MCF 10A (cell line): ENCODE measurements around the gene SLC16A1. TPM values are rescaled to one million over a fixed set of nuclear protein-coding genes. Genes with fewer than 3 reads are reported as not detected.

Experiments
- BruUV-seq: library from RNA; stranded (reverse); fragments of 400-500 nt; replicated peaks from 2 replicates; lab custom pipeline; 2021; lab: Mats Ljungman, UMichigan
- CTCF ChIA-PET: fragments of 300-600 bp; sonication (Branson Sonifier 250); formaldehyde crosslinking; extraction: SDS; loops from one replicate; lab custom pipeline; 2021; ENCODE audit warnings: antibody characterized with exemption, inconsistent platforms; lab: Yijun Ruan, JAX
- POLR2A ChIA-PET: fragments of 300-600, 350-650 bp; sonication (Branson Sonifier 250); formaldehyde crosslinking; extraction: SDS; loops from one replicate; lab custom pipeline; 2020; ENCODE audit warnings: antibody characterized with exemption, inconsistent platforms; lab: Yijun Ruan, JAX
- DNase-seq: peaks from one replicate; pipeline ENCODE4 v3.0.0-alpha.2; 2018; ENCODE audit not compliant: unreplicated experiment
- H3K27ac Mint-ChIP-seq: one replicate; pipeline ENCODE4 v1.8.0; 2022; ENCODE audit warnings: mild to moderate bottlenecking, low read depth, mixed read lengths; ENCODE audit not compliant: unreplicated experiment
- H3K27me3 Mint-ChIP-seq: one replicate; pipeline ENCODE4 v1.8.0; 2022; ENCODE audit warnings: mixed read lengths; ENCODE audit not compliant: insufficient read depth, unreplicated experiment
- H3K36me3 Mint-ChIP-seq: one replicate; pipeline ENCODE4 v1.8.0; 2022; ENCODE audit warnings: mild to moderate bottlenecking, moderate library complexity, mixed read lengths; ENCODE audit not compliant: insufficient read depth, unreplicated experiment
- H3K4me1 Mint-ChIP-seq: one replicate; pipeline ENCODE4 v1.8.0; 2022; ENCODE audit warnings: mixed read lengths; ENCODE audit not compliant: insufficient read depth, unreplicated experiment
- H3K4me3 Mint-ChIP-seq: one replicate; pipeline ENCODE4 v1.8.0; 2022; ENCODE audit warnings: mild to moderate bottlenecking, moderate library complexity, mixed read lengths; ENCODE audit not compliant: unreplicated experiment
- H3K9me3 Mint-ChIP-seq: one replicate; pipeline ENCODE4 v1.8.0; 2022; ENCODE audit warnings: mixed read lengths; ENCODE audit not compliant: unreplicated experiment
- CTCF ChIP-seq: fragments of 200-600 bp; IDR thresholded peaks from one replicate; pipeline ENCODE4 v1.8.0; 2022; ENCODE audit warnings: antibody characterized with exemption, mild to moderate bottlenecking; ENCODE audit not compliant: unreplicated experiment
- intact Hi-C: fragments of 100-400 bp; cut with micrococcal nuclease; formaldehyde crosslinking; loops from 2 replicates; pipeline ENCODE4 v1.14.1; 2022
- total RNA-seq: library from RNA; stranded (reverse); gene quantifications from 2 replicates; pipeline ENCODE4 v1.2.3, GENCODE V29; 2022

Gene SLC16A1
- total RNA-seq, 1 experiment from 2014 or later: 142 TPM

- BruUV-seq: no TSS peak
- POLR2A ChIA-PET: no interaction called here
- Mint-ChIP-seq H3K9me3 (no peaks in the 10 kb centered on the region), H3K27me3 (no peaks in the 10 kb centered on the region), H3K27ac (no peak overlapping the region), H3K4me1 (peaks cover 42% of the 10 kb centered on the region), H3K4me3 (no peak overlapping the region), H3K36me3 (no peaks in the 10 kb centered on the region)
- CTCF ChIA-PET: interaction anchor here (1.2 to 1.3 kb wide), 2 partner anchors 153 to 203 kb away, joined by 3 read pairs; partner anchors contain the start of gene LRIG2
- intact Hi-C loops: no loop called here
- no peak for TF ChIP-seq CTCF
- no peak for DNase-seq
Observed at GRCh38 chr1:112869895-112870294, 86.1 kb downstream of the SLC16A1 start.

GRCh38 chr1:112868191-112868590 lies 87.8 kb downstream of the SLC16A1 start:
- TF ChIP-seq CTCF: no peak
- no TSS peak for BruUV-seq
- no peaks in the 10 kb centered on the region for H3K9me3 Mint-ChIP-seq
- peaks cover 32% of the 10 kb centered on the region for H3K4me1 Mint-ChIP-seq
- peak overlapping the region; percentile 86 for H3K27ac Mint-ChIP-seq
- no peaks in the 10 kb centered on the region for H3K36me3 Mint-ChIP-seq
- no peak overlapping the region for H3K4me3 Mint-ChIP-seq
- ChIA-PET CTCF (interaction anchor here (0.8 to 3.8 kb wide), 6 partner anchors 10 to 174 kb away, joined by 3 to 18 read pairs (median 4); a partner anchor contains a TSS), POLR2A (interaction anchor here (0.6 to 1.8 kb wide), 3 partner anchors 153 to 1608 kb away, joined by 4 read pairs; partner anchors contain the start of gene PPM1J)
- H3K27me3 Mint-ChIP-seq: no peaks in the 10 kb centered on the region
- intact Hi-C loops: no loop called here
- DNase-seq: no peak

- no peak for TF ChIP-seq CTCF
- H3K36me3 Mint-ChIP-seq: no peaks in the 10 kb centered on the region
- ChIA-PET CTCF (interaction anchor here (0.6 to 3.8 kb wide), 6 partner anchors 14 to 176 kb away, joined by 3 to 18 read pairs (median 6); a partner anchor contains a TSS), POLR2A (interaction anchor here (0.5 to 1.8 kb wide), 3 partner anchors 16 to 247 kb away, joined by 3 to 7 read pairs (median 4); partner anchors contain the start of genes CAPZA1 and PPM1J)
- intact Hi-C loops: no loop called here
- H3K4me3 Mint-ChIP-seq: peak overlapping the region; percentile 2
- H3K9me3 Mint-ChIP-seq: no peaks in the 10 kb centered on the region
- no peaks in the 10 kb centered on the region for H3K27me3 Mint-ChIP-seq
- peak overlapping the region; percentile 11 for H3K27ac Mint-ChIP-seq
- no TSS peak for BruUV-seq
- peaks cover 32% of the 10 kb centered on the region for H3K4me1 Mint-ChIP-seq
- no peak for DNase-seq
Observed at GRCh38 chr1:112866981-112867380, 89.0 kb downstream of the SLC16A1 start.

- intact Hi-C loops: no loop called here
- Mint-ChIP-seq H3K4me1 (peaks cover 27% of the 10 kb centered on the region), H3K36me3 (no peaks in the 10 kb centered on the region), H3K27ac (peak overlapping the region; percentile 11), H3K9me3 (no peaks in the 10 kb centered on the region), H3K4me3 (peak overlapping the region; percentile 2), H3K27me3 (no peaks in the 10 kb centered on the region)
- DNase-seq: no peak
- BruUV-seq: no TSS peak
- no peak for TF ChIP-seq CTCF
- POLR2A ChIA-PET: interaction anchor here (1.6 to 1.8 kb wide), 2 partner anchors 15 to 151 kb away, joined by 4 to 7 read pairs; partner anchors contain the start of gene PPM1J
- CTCF ChIA-PET: interaction anchor here (3.8 kb wide), 1 partner anchor 176 kb away, joined by 18 read pairs; no protein-coding TSS in a partner anchor
Observed at GRCh38 chr1:112866151-112866550, 89.8 kb downstream of the SLC16A1 start.
